ENCODE results near the gene MARK3. TPM values are rescaled to one million over a fixed set of nuclear protein-coding genes. Genes with fewer than 3 reads are reported as not detected.
A peak's percentile ranks its signal among the peaks of the same experiment; 100 is the strongest.

MARK3 gene
- total RNA-seq, 5 donors from 2014 or later (not counting 1 experiment from before 2014, with no cell fraction given): 94.7 to 128 (median 107) TPM

- Histone ChIP-seq H3K27me3 (replicated peaks in 1 of 2; ENCODE audit: control insufficient read depth in 2 of 2, extremely low read depth in 1 of 2, insufficient read depth in 2 of 2, low read length in 1 of 2) (no peaks in the 10 kb centered on the region), H3K36me3 (ENCODE audit: control insufficient read depth in 2 of 2, extremely low read depth in 1 of 2, insufficient read depth in 1 of 2, low read length in 1 of 2) (peaks cover 7 to 85% of the 10 kb centered on the region in 2 donors), H3K4me1 (ENCODE audit: control insufficient read depth in 1 of 2, extremely low read depth in 1 of 2, insufficient read depth in 2 of 2, low read length in 2 of 2) (peaks cover 0 to 7% of the 10 kb centered on the region in 2 experiments), H3K9me3 (no peaks in the 10 kb centered on the region), H3K27ac (ENCODE audit: low read length) (no peak overlapping the region), H3K4me3 (ENCODE audit: control insufficient read depth in 1 of 2, extremely low read depth in 1 of 2, low read length in 1 of 2) (no peak overlapping the region)
- ATAC-seq (replicated peaks in 1 of 4) (no peak), DNase-seq (no peak)
- Mint-ChIP-seq H3K27me3 (no peaks in the 10 kb centered on the region), H3K4me3 (no peak overlapping the region), H3K36me3 (peaks cover 68% of the 10 kb centered on the region), H3K4me1 (peaks cover 41 to 57% (median 48%) of the 10 kb centered on the region in 3 donors), H3K9me3 (no peaks in the 10 kb centered on the region), H3K27ac (peak overlapping the region in 1 of 2 donors; percentile 35)
- ChIA-PET CTCF (no interaction called here), POLR2A (interaction anchor here in 1 of 2 donors (0.5 to 1.1 kb wide), 2 partner anchors 40 to 52 kb away, joined by 3 to 5 read pairs; no protein-coding TSS in a partner anchor)
- WGBS (ENCODE audit: insufficient coverage): no CpG with 5 or more reads among the region's 5 CpGs
These were observed 43.7 kb upstream of the MARK3 start for GRCh38 chr14:103341250-103342129.

- 90% methylated on average over 3 of the region's 4 CpGs for WGBS (ENCODE audit: insufficient coverage)
- H3K9me3 Mint-ChIP-seq: no peaks in the 10 kb centered on the region
These were observed 41.9 kb upstream of the MARK3 start for GRCh38 chr14:103343164-103343879.

GRCh38 chr14:103343905-103344797 lies 41.1 kb upstream of the MARK3 start:
- no peak overlapping the region for H3K4me3 Mint-ChIP-seq
- H3K4me1 Mint-ChIP-seq: peaks cover 21 to 34% (median 28%) of the 10 kb centered on the region in 3 donors
- POLR2A ChIA-PET: interaction anchor here (0.6 to 2.4 kb wide), 8 partner anchors 8 to 1164 kb away, joined by 3 to 23 read pairs (median 4); partner anchors contain the start of gene EIF5 (in 2 of the 2)
- ATAC-seq (replicated peaks in 1 of 4) (no peak), DNase-seq (no peak)
- Histone ChIP-seq H3K9me3 (no peaks in the 10 kb centered on the region), H3K4me3 (ENCODE audit: control insufficient read depth in 1 of 2, extremely low read depth in 1 of 2, low read length in 1 of 2) (no peak overlapping the region), H3K36me3 (ENCODE audit: control insufficient read depth in 2 of 2, extremely low read depth in 1 of 2, insufficient read depth in 1 of 2, low read length in 1 of 2) (peaks cover 7 to 59% of the 10 kb centered on the region in 2 donors), H3K27me3 (replicated peaks in 1 of 2; ENCODE audit: control insufficient read depth in 2 of 2, extremely low read depth in 1 of 2, insufficient read depth in 2 of 2, low read length in 1 of 2) (no peaks in the 10 kb centered on the region), H3K4me1 (ENCODE audit: control insufficient read depth in 1 of 2, extremely low read depth in 1 of 2, insufficient read depth in 2 of 2, low read length in 2 of 2) (no peaks in the 10 kb centered on the region), H3K27ac (ENCODE audit: low read length) (no peak overlapping the region)
- 96% methylated on average over 2 of the region's 5 CpGs for WGBS (ENCODE audit: insufficient coverage)
- no peaks in the 10 kb centered on the region for H3K27me3 Mint-ChIP-seq
- CTCF ChIA-PET: interaction anchor here in 1 of 2 donors (2.7 kb wide), 1 partner anchor 46 kb away, joined by 13 read pairs; no protein-coding TSS in a partner anchor
- peaks cover 41% of the 10 kb centered on the region for H3K36me3 Mint-ChIP-seq
- peak overlapping the region in 1 of 2 donors; percentile 3 for H3K27ac Mint-ChIP-seq
- H3K9me3 Mint-ChIP-seq: no peaks in the 10 kb centered on the region

More at GRCh38 chr14:103343164-103343879, 41.9 kb upstream of the MARK3 start:
- Histone ChIP-seq H3K36me3 (ENCODE audit: control insufficient read depth in 2 of 2, extremely low read depth in 1 of 2, insufficient read depth in 1 of 2, low read length in 1 of 2) (peaks cover 7 to 67% of the 10 kb centered on the region in 2 donors), H3K4me3 (ENCODE audit: control insufficient read depth in 1 of 2, extremely low read depth in 1 of 2, low read length in 1 of 2) (no peak overlapping the region), H3K9me3 (no peaks in the 10 kb centered on the region), H3K27ac (ENCODE audit: low read length) (no peak overlapping the region), H3K4me1 (ENCODE audit: control insufficient read depth in 1 of 2, extremely low read depth in 1 of 2, insufficient read depth in 2 of 2, low read length in 2 of 2) (no peaks in the 10 kb centered on the region), H3K27me3 (replicated peaks in 1 of 2; ENCODE audit: control insufficient read depth in 2 of 2, extremely low read depth in 1 of 2, insufficient read depth in 2 of 2, low read length in 1 of 2) (no peaks in the 10 kb centered on the region)
- peaks cover 50% of the 10 kb centered on the region for H3K36me3 Mint-ChIP-seq
- no peak overlapping the region for H3K27ac Mint-ChIP-seq
- ATAC-seq (replicated peaks in 1 of 4) (no peak), DNase-seq (peak in 2 of 35 experiments; percentile 8 to 20)
- peaks cover 25 to 41% (median 36%) of the 10 kb centered on the region in 3 donors for H3K4me1 Mint-ChIP-seq
- H3K4me3 Mint-ChIP-seq: no peak overlapping the region
- ChIA-PET CTCF (interaction anchor here in 1 of 2 donors (2.7 kb wide), 1 partner anchor 47 kb away, joined by 13 read pairs; no protein-coding TSS in a partner anchor), POLR2A (interaction anchor here (0.6 to 0.9 kb wide), 4 partner anchors 8 to 42 kb away, joined by 3 to 4 read pairs (median 3); partner anchors contain the start of genes EIF5 (in 1 of the 2) and MARK3 (in 1 of the 2))
- no peaks in the 10 kb centered on the region for H3K27me3 Mint-ChIP-seq

GRCh38 chr14:103346286-103346685 lies 38.9 kb upstream of the MARK3 start:
- ATAC-seq (replicated peaks in 1 of 4) (no peak), DNase-seq (no peak)
- Histone ChIP-seq H3K36me3 (ENCODE audit: control insufficient read depth in 2 of 2, extremely low read depth in 1 of 2, insufficient read depth in 1 of 2, low read length in 1 of 2) (peaks cover 2 to 38% of the 10 kb centered on the region in 2 donors), H3K27me3 (replicated peaks in 1 of 2; ENCODE audit: control insufficient read depth in 2 of 2, extremely low read depth in 1 of 2, insufficient read depth in 2 of 2, low read length in 1 of 2) (no peaks in the 10 kb centered on the region), H3K27ac (ENCODE audit: low read length) (no peak overlapping the region), H3K4me3 (ENCODE audit: control insufficient read depth in 1 of 2, extremely low read depth in 1 of 2, low read length in 1 of 2) (no peak overlapping the region), H3K9me3 (no peaks in the 10 kb centered on the region), H3K4me1 (ENCODE audit: control insufficient read depth in 1 of 2, extremely low read depth in 1 of 2, insufficient read depth in 2 of 2, low read length in 2 of 2) (no peaks in the 10 kb centered on the region)
- Mint-ChIP-seq H3K9me3 (no peaks in the 10 kb centered on the region), H3K4me1 (peaks cover 8 to 17% (median 9%) of the 10 kb centered on the region in 3 donors), H3K36me3 (peaks cover 24% of the 10 kb centered on the region), H3K27ac (no peak overlapping the region), H3K27me3 (peaks cover 0 to under 1% of the 10 kb centered on the region in 2 donors), H3K4me3 (no peak overlapping the region)
- CTCF ChIA-PET: interaction anchor here (0.7 to 1.3 kb wide), 2 partner anchors 12 to 47 kb away, joined by 3 to 5 read pairs; no protein-coding TSS in a partner anchor
- POLR2A ChIA-PET: interaction anchor here (0.7 to 2.4 kb wide), 3 partner anchors 10 to 113 kb away, joined by 9 to 23 read pairs (median 9); no protein-coding TSS in a partner anchor
- no CpG with 5 or more reads among the region's 3 CpGs for WGBS (ENCODE audit: insufficient coverage)

- H3K4me1 ChIP-seq (ENCODE audit: control insufficient read depth in 1 of 2, extremely low read depth in 1 of 2, insufficient read depth in 2 of 2, low read length in 2 of 2): no peaks in the 10 kb centered on the region
- H3K27me3 Mint-ChIP-seq: peaks cover 0 to 4% of the 10 kb centered on the region in 2 donors
- H3K9me3 Mint-ChIP-seq: no peaks in the 10 kb centered on the region
- ChIA-PET CTCF (no interaction called here), POLR2A (interaction anchor here in 1 of 2 donors (0.7 kb wide), 1 partner anchor 46 kb away, joined by 3 read pairs; no protein-coding TSS in a partner anchor)
- H3K36me3 ChIP-seq (ENCODE audit: control insufficient read depth in 2 of 2, extremely low read depth in 1 of 2, insufficient read depth in 1 of 2, low read length in 1 of 2): peaks cover 2 to 28% of the 10 kb centered on the region in 2 donors
- H3K27ac Mint-ChIP-seq: peak overlapping the region; percentile 47 to 52
- peak overlapping the region in 1 of 3 donors; percentile 39 for H3K4me3 Mint-ChIP-seq
- H3K36me3 Mint-ChIP-seq: peaks cover 16% of the 10 kb centered on the region
- no peaks in the 10 kb centered on the region for H3K9me3 ChIP-seq
- no peak overlapping the region for H3K4me3 ChIP-seq (ENCODE audit: control insufficient read depth in 1 of 2, extremely low read depth in 1 of 2, low read length in 1 of 2)
- WGBS (ENCODE audit: insufficient coverage): 82% methylated on average over 8 of the region's 12 CpGs
- H3K27me3 ChIP-seq (replicated peaks in 1 of 2; ENCODE audit: control insufficient read depth in 2 of 2, extremely low read depth in 1 of 2, insufficient read depth in 2 of 2, low read length in 1 of 2): no peaks in the 10 kb centered on the region
- no peak for DNase-seq
- peaks cover 3 to 10% (median 9%) of the 10 kb centered on the region in 3 donors for H3K4me1 Mint-ChIP-seq
- ATAC-seq (replicated peaks in 1 of 4): peak in 1 of 4 experiments; percentile 6
- no peak overlapping the region for H3K27ac ChIP-seq (ENCODE audit: low read length)
These were observed 38.0 kb upstream of the MARK3 start for GRCh38 chr14:103347091-103347815.
